Trophoblast cell (in vitro differentiated cells and primary cell): Measurements from ENCODE around the gene IL21R.

ENCODE experiments used
- DNase-seq, 2 donors: peaks; one replicate each; pipeline ENCODE4 v3.0.0-alpha.2; 2016
- H2AFZ ChIP-seq: 2 replicates; pipeline ENCODE4 v1.6.1; 2013; ENCODE audit warnings: low read length, moderate library complexity, mild to moderate bottlenecking; ENCODE audit not compliant: insufficient read depth, poor library complexity
- H2AK5ac ChIP-seq: 2 replicates; pipeline ENCODE4 v1.6.1; 2013; ENCODE audit warnings: mild to moderate bottlenecking, low read length
- H2BK120ac ChIP-seq: 2 replicates; pipeline ENCODE4 v1.6.1; 2013; ENCODE audit warnings: low read length, mild to moderate bottlenecking, moderate library complexity; ENCODE audit not compliant: insufficient read depth, poor library complexity
- H2BK12ac ChIP-seq: 2 replicates; pipeline ENCODE4 v1.6.1; 2013; ENCODE audit warnings: mild to moderate bottlenecking, low read length, moderate library complexity
- H2BK5ac ChIP-seq: 2 replicates; pipeline ENCODE4 v1.6.1; 2013; ENCODE audit warnings: low read length, low read depth, moderate library complexity, mild to moderate bottlenecking; ENCODE audit not compliant: poor library complexity
- H3K14ac ChIP-seq: 2 replicates; pipeline ENCODE4 v1.6.1; 2013; ENCODE audit warnings: mild to moderate bottlenecking, low read length
- H3K18ac ChIP-seq: 2 replicates; pipeline ENCODE4 v1.6.1; 2013; ENCODE audit warnings: mild to moderate bottlenecking, low read length
- H3K23ac ChIP-seq: 2 replicates; pipeline ENCODE4 v1.6.1; 2013; ENCODE audit warnings: low read length
- H3K27ac ChIP-seq: 2 replicates; pipeline ENCODE4 v1.5.1; 2013; ENCODE audit warnings: low read depth, mild to moderate bottlenecking, inconsistent platforms, low read length, moderate library complexity
- H3K27me3 ChIP-seq: 2 replicates; pipeline ENCODE4 v1.6.1; 2013; ENCODE audit warnings: inconsistent platforms, mild to moderate bottlenecking, low read length, moderate library complexity; ENCODE audit not compliant: insufficient read depth
- H3K36me3 ChIP-seq, 2 experiments: 1 replicate in 1 of 2; 2 replicates in 1 of 2; pipeline ENCODE4 v1.6.1; 2013; ENCODE audit warnings: low read length in 2 of 2, mild to moderate bottlenecking in 2 of 2, moderate library complexity in 1 of 2; ENCODE audit not compliant: insufficient read depth in 2 of 2, control insufficient read depth in 1 of 2
- H3K4ac ChIP-seq: 2 replicates; pipeline ENCODE4 v1.6.1; 2013; ENCODE audit warnings: low read depth, mild to moderate bottlenecking, low read length, moderate library complexity
- H3K4me1 ChIP-seq, 2 experiments: 1 replicate in 1 of 2; 2 replicates in 1 of 2; pipeline ENCODE4 v1.6.1; 2013; ENCODE audit warnings: low read length in 2 of 2, mild to moderate bottlenecking in 2 of 2, moderate library complexity in 1 of 2; ENCODE audit not compliant: insufficient read depth in 2 of 2, control insufficient read depth in 1 of 2
- H3K4me2 ChIP-seq: 2 replicates; pipeline ENCODE4 v1.6.1; 2013; ENCODE audit warnings: inconsistent platforms, mild to moderate bottlenecking, low read length, moderate library complexity
- H3K4me3 ChIP-seq: 2 replicates; pipeline ENCODE4 v1.5.1; 2013; ENCODE audit warnings: mild to moderate bottlenecking, low read depth, low read length, inconsistent platforms
- H3K79me1 ChIP-seq: one replicate; pipeline ENCODE4 v1.6.1; 2013; ENCODE audit warnings: low read length
- H3K79me2 ChIP-seq: 2 replicates; pipeline ENCODE4 v1.6.1; 2013; ENCODE audit warnings: low read length, mild to moderate bottlenecking; ENCODE audit not compliant: control insufficient read depth, insufficient read depth, poor library complexity
- H3K9ac ChIP-seq: 2 replicates; pipeline ENCODE4 v1.6.1; 2013; ENCODE audit warnings: mild to moderate bottlenecking, low read length
- H3K9me3 ChIP-seq: 2 replicates; pipeline ENCODE4 v1.6.1; 2013; ENCODE audit warnings: low read depth, mild to moderate bottlenecking, control low read depth, inconsistent platforms, low read length; ENCODE audit not compliant: insufficient read depth
- H4K12ac ChIP-seq: 2 replicates; pipeline ENCODE4 v1.6.1; 2013; ENCODE audit warnings: low read depth, mild to moderate bottlenecking, low read length, moderate library complexity
- H4K8ac ChIP-seq: 2 replicates; pipeline ENCODE4 v1.6.1; 2013; ENCODE audit warnings: low read depth, mild to moderate bottlenecking, low read length, moderate library complexity
- H4K91ac ChIP-seq: one replicate; pipeline ENCODE4 v1.6.1; 2013; ENCODE audit warnings: low read depth, mild to moderate bottlenecking, low read length, moderate library complexity
- WGBS: extraction: QIAGEN DNeasy Blood & Tissue Kit; methylation state at CpG from one replicate; pipeline ENCODE4 v1.1.7; 2013; ENCODE audit warnings: missing lambda C conversion rate; ENCODE audit not compliant: insufficient read length, insufficient coverage; ENCODE audit errors: extremely low coverage; 5-methylcytosine and 5-hydroxymethylcytosine counted together

Gene IL21R

DNA sequence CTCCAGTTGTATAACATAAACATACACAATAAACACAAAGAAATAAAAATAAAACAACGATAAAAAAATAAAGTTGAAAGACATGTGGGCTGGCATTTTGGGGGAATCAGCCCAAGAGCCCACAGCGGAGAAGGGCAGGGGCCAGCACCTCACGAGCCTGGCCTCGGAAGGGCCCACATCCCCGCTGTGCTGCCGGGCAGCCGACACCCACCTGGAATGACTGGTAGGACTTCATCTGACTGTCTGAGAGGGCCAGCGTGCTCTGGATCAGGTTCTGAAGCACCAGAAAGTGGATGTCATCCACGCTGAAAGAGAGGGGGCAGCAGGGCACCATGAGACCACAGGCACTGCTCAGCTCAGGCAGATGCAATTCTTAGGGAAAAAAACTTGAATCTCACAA, 74.3 kb downstream of the IL21R start:
- H3K4me2 ChIP-seq, result no peak overlapping the region
- no peak overlapping the region for H3K18ac ChIP-seq
- no peak overlapping the region for H3K9ac ChIP-seq
- H3K79me1 ChIP-seq, result no peaks in the 10 kb centered on the region
- no peaks in the 10 kb centered on the region for H3K79me2 ChIP-seq
- no peak overlapping the region for H2AK5ac ChIP-seq
- H3K23ac ChIP-seq, result no peak overlapping the region
- H3K4me3 ChIP-seq, result no peak overlapping the region
- no CpG with 5 or more reads among the region's 9 CpGs for WGBS
- peaks cover 3 to 7% of the 10 kb centered on the region in 2 experiments for H3K4me1 ChIP-seq
- H2BK120ac ChIP-seq, result no peak overlapping the region
- no peak overlapping the region for H2BK5ac ChIP-seq
- H3K36me3 ChIP-seq, result peaks cover 53 to 68% of the 10 kb centered on the region in 2 experiments
- H4K12ac ChIP-seq, result no peak overlapping the region
- H3K27ac ChIP-seq, result no peak overlapping the region
- peaks cover 2% of the 10 kb centered on the region for H3K9me3 ChIP-seq
- no peak overlapping the region for H4K91ac ChIP-seq
- H3K27me3 ChIP-seq, result no peaks in the 10 kb centered on the region
- no peak overlapping the region for H3K4ac ChIP-seq
- no peak overlapping the region for H4K8ac ChIP-seq
- no peak overlapping the region for H3K14ac ChIP-seq
- H2BK12ac ChIP-seq, result no peak overlapping the region
- no peak overlapping the region for H2AFZ ChIP-seq
- no peak for DNase-seq

DNA sequence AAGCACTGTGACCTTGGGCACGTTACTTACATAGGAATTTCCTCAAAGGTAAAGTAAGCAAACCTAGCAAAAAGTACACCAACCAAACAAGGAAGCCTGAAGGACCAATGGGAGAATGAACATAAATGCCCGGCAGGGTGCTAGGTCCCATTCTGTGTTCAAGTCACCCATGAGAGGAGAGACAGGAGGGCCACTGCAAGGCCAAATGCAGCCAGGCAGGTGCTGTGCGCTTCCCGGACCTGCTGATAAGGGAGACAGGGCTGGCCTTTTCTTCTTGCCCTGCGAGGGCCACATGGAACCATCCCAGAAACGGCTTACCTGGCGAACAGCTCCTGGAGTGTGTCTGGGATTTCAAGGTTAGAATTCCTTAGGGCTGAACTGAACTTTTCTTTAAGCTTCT, 78.8 kb downstream of the IL21R start:
- Histone ChIP-seq H3K4ac (no peak overlapping the region), H2BK12ac (no peak overlapping the region), H3K4me1 (peaks cover 2 to 5% of the 10 kb centered on the region in 2 experiments), H3K36me3 (peaks cover 59 to 75% of the 10 kb centered on the region in 2 experiments), H3K79me2 (no peaks in the 10 kb centered on the region), H4K8ac (no peak overlapping the region), H2AFZ (no peak overlapping the region), H3K14ac (no peak overlapping the region), H3K79me1 (no peaks in the 10 kb centered on the region), H3K4me2 (no peak overlapping the region), H3K18ac (no peak overlapping the region), H3K9me3 (peaks cover 2% of the 10 kb centered on the region), H2BK120ac (no peak overlapping the region), H2BK5ac (no peak overlapping the region), H3K27me3 (no peaks in the 10 kb centered on the region), H3K23ac (no peak overlapping the region), H4K12ac (no peak overlapping the region), H2AK5ac (no peak overlapping the region), H3K4me3 (no peak overlapping the region), H3K27ac (no peak overlapping the region), H4K91ac (no peak overlapping the region), H3K9ac (no peak overlapping the region)
- whole genome bisulfite sequencing, result no CpG with 5 or more reads among the region's 7 CpGs
- DNase-seq, result no peak

DNA sequence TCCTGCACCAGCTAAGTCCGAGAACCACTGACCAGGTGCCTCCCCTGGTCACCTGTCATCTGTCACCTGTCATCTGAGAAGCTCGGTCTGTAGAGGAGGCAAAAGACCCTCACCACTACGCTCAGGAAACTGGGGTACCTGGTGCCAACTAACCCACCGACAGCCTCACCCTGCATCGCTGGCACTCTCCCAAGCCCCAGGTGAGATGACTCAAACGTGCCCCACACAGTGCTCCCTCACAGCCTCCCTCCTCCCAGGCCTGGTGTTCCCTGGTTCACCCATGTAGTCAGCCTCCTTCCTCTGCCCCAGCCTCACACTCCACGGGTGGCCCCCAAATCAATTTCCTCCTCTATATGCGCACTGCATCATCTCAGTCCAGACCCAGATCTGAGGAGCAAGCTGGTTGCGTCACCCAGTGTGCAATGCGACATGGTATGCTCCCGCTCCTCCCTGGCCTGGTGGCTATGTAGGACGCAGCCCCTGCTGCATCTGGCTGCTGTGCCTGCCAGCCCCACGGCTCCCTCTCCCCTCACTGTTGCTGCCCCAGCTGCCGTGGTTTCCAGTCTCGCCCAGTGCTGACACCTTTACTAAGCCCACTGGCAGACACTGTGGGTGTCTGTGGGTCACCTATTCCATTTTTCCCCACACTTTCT, 79.4 kb downstream of the IL21R start:
- Histone ChIP-seq H3K36me3 (peaks cover 61 to 74% of the 10 kb centered on the region in 2 experiments), H3K79me2 (no peaks in the 10 kb centered on the region), H2BK12ac (no peak overlapping the region), H3K4me3 (no peak overlapping the region), H3K79me1 (no peaks in the 10 kb centered on the region), H4K91ac (no peak overlapping the region), H3K4me2 (no peak overlapping the region), H2AK5ac (no peak overlapping the region), H2BK120ac (no peak overlapping the region), H3K4me1 (no peaks in the 10 kb centered on the region), H2BK5ac (no peak overlapping the region), H2AFZ (no peak overlapping the region), H3K27ac (no peak overlapping the region), H3K9ac (no peak overlapping the region), H3K23ac (no peak overlapping the region), H3K9me3 (no peaks in the 10 kb centered on the region), H4K12ac (no peak overlapping the region), H3K14ac (no peak overlapping the region), H4K8ac (no peak overlapping the region), H3K27me3 (no peaks in the 10 kb centered on the region), H3K4ac (no peak overlapping the region), H3K18ac (no peak overlapping the region)
- DNase-seq, result no peak
- WGBS, result no CpG with 5 or more reads among the region's 15 CpGs

DNA sequence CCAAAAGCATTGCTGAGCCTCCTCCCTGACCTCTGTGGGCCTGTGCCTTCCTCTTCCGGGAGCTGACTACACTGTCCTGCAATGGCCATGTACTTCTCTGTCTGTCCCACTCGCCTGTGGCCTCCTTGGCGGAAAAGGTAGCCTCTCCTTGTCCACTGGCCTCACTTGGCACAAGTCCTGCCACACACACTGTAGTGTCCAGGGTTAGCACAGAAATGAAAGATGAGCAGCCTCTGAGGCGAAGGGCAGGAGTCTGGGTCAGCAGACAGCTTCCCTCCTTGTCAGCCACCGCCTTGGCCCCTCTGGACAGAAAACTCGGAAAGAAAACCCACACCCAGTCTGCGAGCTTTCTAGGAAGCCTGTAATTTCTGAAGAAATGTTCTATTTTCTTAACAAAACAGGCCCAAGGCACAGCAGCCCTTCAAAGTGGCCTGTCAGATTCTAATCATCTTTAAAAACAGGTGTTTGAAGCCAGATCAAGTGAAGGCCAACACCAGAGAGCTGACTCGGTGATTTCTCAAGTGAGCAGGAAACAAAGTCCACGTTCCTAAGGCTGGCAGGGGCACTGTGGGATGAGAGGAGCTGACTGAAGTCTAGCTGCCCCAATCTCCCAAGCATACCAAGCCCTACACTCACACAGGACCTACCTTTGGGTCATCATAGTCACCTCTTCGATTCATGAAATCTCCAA, 80.6 kb downstream of the IL21R start:
- no peak overlapping the region for H4K91ac ChIP-seq
- no peaks in the 10 kb centered on the region for H3K27me3 ChIP-seq
- WGBS, result no CpG with 5 or more reads among the region's 10 CpGs
- H3K18ac ChIP-seq, result no peak overlapping the region
- no peak overlapping the region for H2AK5ac ChIP-seq
- H4K8ac ChIP-seq, result no peak overlapping the region
- no peaks in the 10 kb centered on the region for H3K9me3 ChIP-seq
- H2AFZ ChIP-seq, result no peak overlapping the region
- no peak overlapping the region for H3K27ac ChIP-seq
- no peak overlapping the region for H3K23ac ChIP-seq
- no peak for DNase-seq
- no peak overlapping the region for H2BK5ac ChIP-seq
- peaks cover 59 to 80% of the 10 kb centered on the region in 2 experiments for H3K36me3 ChIP-seq
- no peak overlapping the region for H3K4me3 ChIP-seq
- H4K12ac ChIP-seq, result no peak overlapping the region
- H3K4me1 ChIP-seq, result no peaks in the 10 kb centered on the region
- no peaks in the 10 kb centered on the region for H3K79me1 ChIP-seq
- H2BK120ac ChIP-seq, result no peak overlapping the region
- H2BK12ac ChIP-seq, result no peak overlapping the region
- no peak overlapping the region for H3K14ac ChIP-seq
- H3K4ac ChIP-seq, result no peak overlapping the region
- H3K79me2 ChIP-seq, result no peaks in the 10 kb centered on the region
- H3K4me2 ChIP-seq, result no peak overlapping the region
- H3K9ac ChIP-seq, result no peak overlapping the region
